Fibroblast of pulmonary artery (primary cell): ENCODE measurements around the gene VEGFA.

Source experiments
- DNase-seq: peaks from one replicate; pipeline ENCODE4 v3.0.0-alpha.2; 2010; ENCODE audit warnings: low read depth
- H3K4me3 ChIP-seq: replicated peaks from 2 replicates; pipeline ENCODE4 v1.5.1; 2011; ENCODE audit warnings: low read depth, mild to moderate bottlenecking, control low read depth, low read length, moderate library complexity
- TF ChIP-seq, protein P1 (sequence below): IDR thresholded peaks from 2 replicates; pipeline ENCODE4 v1.5.1; 2011; ENCODE audit warnings: mild to moderate bottlenecking, control low read depth, low read length, inconsistent platforms; ENCODE audit errors: missing control alignments

VEGFA gene

DNA sequence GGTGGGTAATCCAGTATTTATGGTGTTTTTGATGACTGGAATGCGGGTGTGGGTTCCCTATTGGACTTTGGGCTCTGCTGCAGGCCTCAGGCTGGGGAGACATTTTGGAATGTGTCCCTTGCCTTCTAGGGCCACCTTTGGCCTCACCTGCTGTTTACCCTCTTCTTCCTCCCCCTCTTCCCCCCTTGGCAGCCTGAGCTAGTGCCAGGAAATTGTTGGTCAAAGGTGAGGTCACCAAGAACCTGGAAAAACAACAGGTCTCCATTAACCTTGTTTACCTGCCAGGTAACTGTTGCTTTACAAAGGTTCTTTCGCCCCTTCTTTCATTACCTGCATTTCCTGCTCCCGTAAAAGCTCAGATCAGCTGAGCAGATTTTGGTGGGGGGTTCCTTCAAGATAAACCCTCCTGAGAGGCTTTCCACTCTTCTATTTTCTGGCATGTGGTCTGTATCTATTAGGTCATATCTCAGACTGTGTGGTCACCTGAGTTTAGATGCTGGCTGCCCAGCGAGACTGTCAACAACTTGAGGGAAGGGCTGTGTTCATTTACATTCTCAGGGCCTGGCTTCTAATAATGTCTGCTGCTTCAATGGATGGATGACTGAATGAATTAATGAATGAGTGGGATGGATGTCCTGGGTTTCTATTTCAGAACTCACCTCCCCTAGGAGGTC lies 34.7 kb downstream of the VEGFA start:
- TF ChIP-seq, protein P1, sequence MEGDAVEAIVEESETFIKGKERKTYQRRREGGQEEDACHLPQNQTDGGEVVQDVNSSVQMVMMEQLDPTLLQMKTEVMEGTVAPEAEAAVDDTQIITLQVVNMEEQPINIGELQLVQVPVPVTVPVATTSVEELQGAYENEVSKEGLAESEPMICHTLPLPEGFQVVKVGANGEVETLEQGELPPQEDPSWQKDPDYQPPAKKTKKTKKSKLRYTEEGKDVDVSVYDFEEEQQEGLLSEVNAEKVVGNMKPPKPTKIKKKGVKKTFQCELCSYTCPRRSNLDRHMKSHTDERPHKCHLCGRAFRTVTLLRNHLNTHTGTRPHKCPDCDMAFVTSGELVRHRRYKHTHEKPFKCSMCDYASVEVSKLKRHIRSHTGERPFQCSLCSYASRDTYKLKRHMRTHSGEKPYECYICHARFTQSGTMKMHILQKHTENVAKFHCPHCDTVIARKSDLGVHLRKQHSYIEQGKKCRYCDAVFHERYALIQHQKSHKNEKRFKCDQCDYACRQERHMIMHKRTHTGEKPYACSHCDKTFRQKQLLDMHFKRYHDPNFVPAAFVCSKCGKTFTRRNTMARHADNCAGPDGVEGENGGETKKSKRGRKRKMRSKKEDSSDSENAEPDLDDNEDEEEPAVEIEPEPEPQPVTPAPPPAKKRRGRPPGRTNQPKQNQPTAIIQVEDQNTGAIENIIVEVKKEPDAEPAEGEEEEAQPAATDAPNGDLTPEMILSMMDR, result no peak
- no peak for DNase-seq
- no peak overlapping the region for H3K4me3 ChIP-seq

DNA sequence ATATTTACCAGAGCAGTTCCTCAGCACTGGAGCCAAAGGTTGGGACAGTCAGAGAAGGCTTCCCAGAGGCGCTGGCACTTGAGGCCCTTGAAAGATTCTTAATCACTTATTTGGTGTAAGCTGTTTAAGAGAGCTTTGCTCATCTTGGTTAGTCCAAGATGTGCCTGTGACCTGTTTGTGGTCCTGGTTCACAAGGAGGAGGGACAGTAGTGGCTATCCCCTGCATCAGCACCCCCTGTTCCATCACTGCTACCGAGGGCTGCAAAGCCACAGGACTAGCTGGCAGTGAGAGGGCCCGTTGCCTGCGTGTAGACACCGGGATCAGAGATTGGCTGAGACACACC lies 35.7 kb downstream of the VEGFA start:
- no peak overlapping the region for H3K4me3 ChIP-seq
- no peak for DNase-seq
- TF ChIP-seq, protein P1, result no peak

DNA sequence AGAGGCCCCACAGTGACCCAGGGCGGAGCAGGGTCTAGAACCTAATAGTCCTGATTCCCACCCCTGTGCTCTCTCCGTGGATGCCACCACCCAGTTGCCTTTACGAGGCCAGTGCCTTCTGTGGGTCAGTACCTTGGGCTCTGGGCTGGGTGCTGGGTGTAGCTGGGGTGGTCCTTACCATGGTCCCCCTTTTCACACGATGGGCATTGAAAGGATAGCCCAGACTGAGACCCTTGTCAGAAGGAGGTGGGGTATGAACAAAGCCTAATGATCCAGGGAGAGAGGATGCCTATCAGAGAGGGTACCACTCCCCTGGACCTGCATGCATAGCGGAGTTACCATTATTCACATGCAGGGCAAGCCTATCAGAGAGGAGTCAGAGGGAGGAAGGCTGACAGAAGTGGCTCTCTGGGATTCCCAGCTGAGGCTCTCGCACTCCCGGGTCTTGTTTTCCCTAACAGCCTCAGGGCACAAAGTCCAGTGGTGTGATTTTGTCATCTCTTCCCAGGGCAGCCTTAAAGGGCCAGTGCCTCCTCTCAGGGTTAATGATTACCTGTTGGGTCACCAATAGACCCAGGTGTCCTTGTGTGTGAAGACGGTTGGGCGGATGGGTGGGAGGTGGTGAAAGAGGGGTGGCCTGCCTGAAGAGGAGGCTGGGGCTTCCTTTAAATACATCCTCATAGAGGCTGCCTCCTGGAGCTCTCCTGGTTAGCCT lies 36.2 kb downstream of the VEGFA start:
- H3K4me3 ChIP-seq, result no peak overlapping the region
- no peak for DNase-seq
- TF ChIP-seq, protein P1, result no peak

DNA sequence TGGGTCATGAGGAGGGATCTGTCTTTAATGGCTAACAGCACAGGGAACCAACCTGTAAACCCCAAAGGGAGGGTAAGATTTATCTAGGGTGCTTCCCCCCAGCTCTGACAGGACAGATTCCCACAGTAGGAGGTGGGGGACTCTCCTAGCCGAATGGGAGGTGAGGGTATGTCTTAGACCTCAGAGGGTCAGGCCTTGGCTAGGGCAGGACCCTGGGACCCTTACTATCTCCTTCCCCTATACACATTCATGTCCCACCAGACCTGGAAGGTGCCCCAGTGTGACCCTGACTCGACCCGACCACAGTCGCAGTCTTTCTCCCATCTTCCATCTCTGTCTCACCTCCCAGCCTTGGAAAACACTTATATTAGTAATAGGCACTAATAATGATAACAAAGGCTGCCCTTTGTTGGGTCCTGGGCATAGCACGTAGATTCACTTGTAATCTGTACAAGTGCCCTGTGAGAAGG lies 36.8 kb downstream of the VEGFA start:
- TF ChIP-seq, protein P1, result no peak
- no peak for DNase-seq

DNA sequence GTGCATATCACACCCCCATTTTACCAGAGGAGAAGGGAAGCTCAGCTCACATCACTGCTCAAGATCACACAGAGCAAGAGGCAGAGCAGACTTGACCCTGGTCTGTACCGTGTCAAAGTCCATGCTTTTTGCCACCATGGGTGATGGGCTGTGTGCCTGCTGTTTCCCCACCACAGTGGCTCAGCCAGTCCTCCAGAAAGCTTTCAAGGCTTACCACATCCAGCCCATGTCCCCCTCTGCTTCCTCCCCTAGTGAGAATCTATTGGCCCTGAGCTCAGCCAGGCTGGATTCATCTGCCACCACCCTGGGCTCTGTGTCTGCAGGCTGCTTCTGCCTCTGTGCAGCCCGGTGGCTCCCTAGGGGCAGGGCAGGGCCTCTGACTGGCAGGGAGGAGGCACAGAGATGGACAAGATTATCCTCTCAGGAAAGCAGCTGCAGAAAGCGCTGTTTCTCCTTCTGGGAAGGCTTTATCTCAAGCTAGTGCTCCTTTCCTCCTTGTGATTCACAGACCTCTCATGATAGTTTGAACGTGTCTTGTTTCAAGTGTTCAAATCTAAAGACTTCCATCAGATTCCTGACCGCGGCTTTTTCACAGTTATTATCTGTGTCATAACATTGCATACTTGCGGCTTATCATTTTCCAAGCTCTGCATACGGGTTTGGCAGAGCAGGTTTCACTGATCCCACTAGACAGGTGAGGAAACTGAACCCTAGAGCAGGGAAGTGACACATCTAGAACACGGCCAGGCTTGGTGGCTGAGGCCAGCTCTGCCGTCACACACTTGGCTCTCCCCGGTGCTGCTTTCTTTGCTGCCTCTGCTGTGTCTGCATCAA lies 37.4 kb downstream of the VEGFA start:
- peak; percentile 12 for DNase-seq
- TF ChIP-seq, protein P1, result no peak
- no peak overlapping the region for H3K4me3 ChIP-seq

More for the DNA sequence above, 36.8 kb downstream of the VEGFA start:
- no peak overlapping the region for H3K4me3 ChIP-seq

DNA sequence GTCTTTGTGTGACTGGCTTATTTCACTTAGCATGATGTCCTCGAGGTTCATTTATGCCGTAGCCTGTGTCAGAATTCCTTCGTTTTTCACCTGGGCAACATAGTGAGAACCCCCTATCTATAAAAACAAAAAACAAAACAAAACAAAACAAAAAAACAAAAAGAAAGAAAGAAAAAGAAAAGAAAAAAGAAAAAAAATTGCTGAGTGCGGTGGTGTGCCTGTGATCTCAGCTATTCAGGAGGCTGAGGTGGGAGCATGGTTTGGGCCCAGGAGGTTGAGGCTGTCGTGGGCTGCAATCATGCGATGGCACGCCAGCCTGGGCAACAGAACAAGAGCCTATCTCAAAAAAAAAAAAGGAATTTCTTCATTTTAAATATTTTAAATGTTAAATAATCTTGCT lies 38.4 kb downstream of the VEGFA start:
- TF ChIP-seq, protein P1, result no peak
- H3K4me3 ChIP-seq, result no peak overlapping the region
- no peak for DNase-seq
